OCI-M2 (cell line): Measurements from ENCODE around the gene LIM2.
"Not testable (repeated sequence)": the region's sequence is repeated elsewhere in the genome, so short reads cannot be mapped to it uniquely, and the experiment has no call there.

Source experiments
- DNase-seq: peaks from one replicate; lab custom pipeline; 2025; ENCODE audit not compliant: unreplicated experiment; lab: John Stamatoyannopoulos, UW

Gene LIM2

GRCh38 chr19:51387924-51388389 is at the start of gene LIM2:
TSS of gene LIM2 (minus strand) at chr19:51387974. CDS start at chr19:51387443, 531 bp downstream.
- no peak for DNase-seq

GRCh38 chr19:51434456-51434855 is 46.7 kb upstream of the LIM2 start:
- DNase-seq = no peak

GRCh38 chr19:51433043-51433442 is 45.3 kb upstream of the LIM2 start:
- no peak for DNase-seq

- no peak for DNase-seq
Measured at GRCh38 chr19:51431124-51431523, 43.4 kb upstream of the LIM2 start.

- no peak for DNase-seq
Measured at GRCh38 chr19:51430221-51430620, 42.4 kb upstream of the LIM2 start.

GRCh38 chr19:51427201-51427600 is 39.4 kb upstream of the LIM2 start:
- no peak for DNase-seq

- DNase-seq = peak; percentile 75
Measured at GRCh38 chr19:51422053-51422448, 34.3 kb upstream of the LIM2 start.

- DNase-seq = no peak
Measured at GRCh38 chr19:51421229-51422052, 33.7 kb upstream of the LIM2 start.

- DNase-seq = not testable (repeated sequence)
Measured at GRCh38 chr19:51420511-51420910, 32.7 kb upstream of the LIM2 start.

- DNase-seq = no peak
Measured at GRCh38 chr19:51418707-51419106, 30.9 kb upstream of the LIM2 start.

- no peak for DNase-seq
Measured at GRCh38 chr19:51417810-51418157, 30.0 kb upstream of the LIM2 start.

GRCh38 chr19:51417107-51417809 is 29.5 kb upstream of the LIM2 start, which contains the start of gene SIGLEC10:
TSS of gene SIGLEC10 (minus strand) at chr19:51417642. CDS start at chr19:51417581, 61 bp downstream.
- peak; percentile 60 for DNase-seq

- DNase-seq = not testable (repeated sequence)
Measured at GRCh38 chr19:51416422-51416821, 28.6 kb upstream of the LIM2 start.

GRCh38 chr19:51415187-51415586 is 27.4 kb upstream of the LIM2 start:
- DNase-seq = no peak

- no peak for DNase-seq
Measured at GRCh38 chr19:51410950-51411748, 23.4 kb upstream of the LIM2 start.

GRCh38 chr19:51407511-51408131 is 19.8 kb upstream of the LIM2 start:
- DNase-seq = no peak

GRCh38 chr19:51402117-51402516 is 14.3 kb upstream of the LIM2 start:
- no peak for DNase-seq

- not testable (repeated sequence) for DNase-seq
Measured at GRCh38 chr19:51399936-51400335, 12.2 kb upstream of the LIM2 start.

- no peak for DNase-seq
Measured at GRCh38 chr19:51399231-51399630, 11.5 kb upstream of the LIM2 start.

GRCh38 chr19:51398096-51398704 is 10.4 kb upstream of the LIM2 start:
- no peak for DNase-seq
